Skin of body (tissue), 2 donors: ENCODE results near the gene MPV17L. TPM values are rescaled to one million over a fixed set of nuclear protein-coding genes. Genes with fewer than 3 reads are reported as not detected.
"Not testable (repeated sequence)": the region's sequence is repeated elsewhere in the genome, so short reads cannot be mapped to it uniquely, and the experiment has no call there.

ENCODE experiments used
- DNase-seq: peaks from one replicate; lab custom pipeline; 2025; lab: John Stamatoyannopoulos, UW
- total RNA-seq: library from RNA; depleted of rRNA; stranded (reverse); fragments of >200 nt; gene quantifications from one replicate; pipeline ENCODE4 v1.2.3, GENCODE V29; 2014

The MPV17L gene
- total RNA-seq: 3.9 TPM

- DNase-seq: not testable (repeated sequence)
These were observed at the start of gene MPV17L for GRCh38 chr16:15395631-15396508. MPV17L (plus strand) TSS chr16:15395754; CDS start chr16:15395898, 144 bp downstream.

GRCh38 chr16:15348721-15349120, 46.8 kb upstream of the MPV17L start:
- not testable (repeated sequence) for DNase-seq

- not testable (repeated sequence) for DNase-seq
These were observed 44.3 kb upstream of the MPV17L start for GRCh38 chr16:15351251-15351650.

GRCh38 chr16:15351745-15352144, 43.8 kb upstream of the MPV17L start:
- not testable (repeated sequence) for DNase-seq

- DNase-seq: not testable (repeated sequence)
These were observed 42.7 kb upstream of the MPV17L start for GRCh38 chr16:15352852-15353251.

- DNase-seq: not testable (repeated sequence)
These were observed 40.7 kb upstream of the MPV17L start for GRCh38 chr16:15354846-15355245.

- DNase-seq: not testable (repeated sequence)
These were observed 38.1 kb upstream of the MPV17L start for GRCh38 chr16:15357495-15357894.

- DNase-seq: not testable (repeated sequence)
These were observed 17.4 kb upstream of the MPV17L start, which contains the start of gene NPIPA5 for GRCh38 chr16:15378194-15378593. NPIPA5 (minus strand) TSS chr16:15378294; CDS start chr16:15378294, 0 bp downstream.

- not testable (repeated sequence) for DNase-seq
These were observed 12.7 kb upstream of the MPV17L start for GRCh38 chr16:15382810-15383209.

GRCh38 chr16:15388060-15388459, 7.5 kb upstream of the MPV17L start:
- not testable (repeated sequence) for DNase-seq

- not testable (repeated sequence) for DNase-seq
These were observed 5.6 kb upstream of the MPV17L start for GRCh38 chr16:15389916-15390315.

- DNase-seq: not testable (repeated sequence)
These were observed 2.5 kb upstream of the MPV17L start for GRCh38 chr16:15393025-15393424.

GRCh38 chr16:15396509-15396829, 915 bp downstream of the MPV17L start:
- DNase-seq: not testable (repeated sequence)

GRCh38 chr16:15396948-15397594, 1.5 kb downstream of the MPV17L start:
- DNase-seq: no peak

GRCh38 chr16:15398618-15399316, 3.2 kb downstream of the MPV17L start:
- no peak for DNase-seq

- no peak for DNase-seq
These were observed 3.8 kb downstream of the MPV17L start for GRCh38 chr16:15399317-15399716.

- DNase-seq: not testable (repeated sequence)
These were observed 4.8 kb downstream of the MPV17L start for GRCh38 chr16:15400314-15400713.

GRCh38 chr16:15401972-15402371, 6.4 kb downstream of the MPV17L start:
- no peak for DNase-seq

- no peak for DNase-seq
These were observed 7.9 kb downstream of the MPV17L start for GRCh38 chr16:15403392-15403995.

GRCh38 chr16:15404091-15404490, 8.5 kb downstream of the MPV17L start:
- not testable (repeated sequence) for DNase-seq

GRCh38 chr16:15404792-15405191, 9.2 kb downstream of the MPV17L start:
- DNase-seq: no peak
